Erythroblast (primary cell): ENCODE results near the gene CLSTN2.

Experiments
- GATA1 ChIP-seq: IDR thresholded peaks from 2 replicates; pipeline ENCODE4 v1.6.1; 2011; ENCODE audit warnings: low read depth, mild to moderate bottlenecking, control low read depth, low read length, moderate library complexity
- POLR2A ChIP-seq: IDR thresholded peaks from 2 replicates; pipeline ENCODE4 v1.6.1; 2011; ENCODE audit warnings: mild to moderate bottlenecking, low read length

- no peak for TF ChIP-seq POLR2A
- no peak for TF ChIP-seq GATA1
Observed at GRCh38 chr3:140053794-140054193, 118.8 kb downstream of the CLSTN2 start.
